Right atrium auricular region (tissue), 2 donors: Measurements from ENCODE around the gene CPT1B. TPM values are rescaled to one million over a fixed set of nuclear protein-coding genes. Genes with fewer than 3 reads are reported as not detected.
"Not testable (repeated sequence)": the region's sequence is repeated elsewhere in the genome, so short reads cannot be mapped to it uniquely, and the experiment has no call there.

ENCODE experiments used
- DNase-seq: peaks from one replicate; pipeline ENCODE4 v3.0.0-alpha.2; 2019; ENCODE audit warnings: low spot score
- H3K27ac ChIP-seq, 2 donors: fragments of 200-600 bp; sonication (generic); 1 replicate in 1 of 2; 2 replicates in 1 of 2; pipeline ENCODE4 v1.5.1; 2016 to 2019
- H3K27me3 ChIP-seq, 2 donors: fragments of 200-600 bp; sonication (generic); one replicate each; pipeline versions ENCODE4 v1.5.1 to v1.6.0; 2017 to 2019
- H3K36me3 ChIP-seq: fragments of 200-600 bp; sonication (generic); one replicate; pipeline ENCODE4 v1.5.1; 2016
- H3K4me1 ChIP-seq, 2 donors: fragments of 200-600 bp; sonication (generic); one replicate each; pipeline versions ENCODE4 v1.5.1 to v1.6.0; 2017 to 2019
- H3K4me3 ChIP-seq, 2 donors: fragments of 200-600 bp; sonication (generic); 1 replicate in 1 of 2; 2 replicates in 1 of 2; pipeline ENCODE4 v1.5.1; 2017 to 2019; ENCODE audit warnings: mild to moderate bottlenecking in 1 of 2, moderate library complexity in 1 of 2
- H3K9me3 ChIP-seq, 2 donors: fragments of 200-600 bp; sonication (generic); one replicate each; pipeline ENCODE4 v1.5.1; 2019
- CTCF ChIP-seq, 2 donors: fragments of 200-600 bp; sonication (generic); IDR thresholded peaks; one replicate each; pipeline ENCODE4 v1.5.1; 2019; ENCODE audit warnings: antibody characterized with exemption in 2 of 2
- total RNA-seq, 2 donors: library from RNA; depleted of rRNA; stranded (reverse); fragments of >200 nt; gene quantifications; one replicate each; pipeline ENCODE4 v1.1.0, GENCODE V29; 2016

Gene CPT1B
- total RNA-seq, 2 donors from 2014 or later = 184 to 281 TPM

- H3K4me1 ChIP-seq = peaks cover 0 to 53% of the 10 kb centered on the region in 2 donors
- no peaks in the 10 kb centered on the region for H3K27me3 ChIP-seq
- H3K9me3 ChIP-seq = no peaks in the 10 kb centered on the region
- H3K36me3 ChIP-seq = no peaks in the 10 kb centered on the region
- no peak overlapping the region for H3K27ac ChIP-seq
- no peak for TF ChIP-seq CTCF (IDR thresholded peaks at IDR 0.05)
- no peak for DNase-seq
- no peak overlapping the region for H3K4me3 ChIP-seq
Measured at GRCh38 chr22:50624347-50625130, 46.3 kb upstream of the CPT1B start.

- Histone ChIP-seq H3K36me3 (no peaks in the 10 kb centered on the region), H3K4me3 (no peak overlapping the region), H3K4me1 (peaks cover 0 to 44% of the 10 kb centered on the region in 2 donors), H3K9me3 (no peaks in the 10 kb centered on the region), H3K27me3 (no peaks in the 10 kb centered on the region), H3K27ac (no peak overlapping the region)
- DNase-seq = no peak
- no peak for TF ChIP-seq CTCF (IDR thresholded peaks at IDR 0.05)
Measured at GRCh38 chr22:50622723-50623327, 44.6 kb upstream of the CPT1B start.

- Histone ChIP-seq H3K36me3 (no peaks in the 10 kb centered on the region), H3K27ac (no peak overlapping the region), H3K27me3 (no peaks in the 10 kb centered on the region), H3K4me3 (no peak overlapping the region), H3K4me1 (peaks cover 0 to 39% of the 10 kb centered on the region in 2 donors), H3K9me3 (no peaks in the 10 kb centered on the region)
- TF ChIP-seq CTCF (IDR thresholded peaks at IDR 0.05) = peak in 1 of 2 donors; percentile 17
- no peak for DNase-seq
Measured at GRCh38 chr22:50621948-50622722, 43.9 kb upstream of the CPT1B start.

GRCh38 chr22:50621356-50621880, 43.2 kb upstream of the CPT1B start:
- Histone ChIP-seq H3K4me1 (peaks cover 0 to 32% of the 10 kb centered on the region in 2 donors), H3K27me3 (no peaks in the 10 kb centered on the region), H3K27ac (no peak overlapping the region), H3K9me3 (no peaks in the 10 kb centered on the region), H3K36me3 (no peaks in the 10 kb centered on the region), H3K4me3 (no peak overlapping the region)
- DNase-seq = no peak
- no peak for TF ChIP-seq CTCF (IDR thresholded peaks at IDR 0.05)

GRCh38 chr22:50620593-50621355, 42.5 kb upstream of the CPT1B start:
- peaks cover 0 to 29% of the 10 kb centered on the region in 2 donors for H3K4me1 ChIP-seq
- no peaks in the 10 kb centered on the region for H3K9me3 ChIP-seq
- H3K4me3 ChIP-seq = peak overlapping the region in 1 of 2 donors; percentile 38
- peak in 1 of 2 donors; percentile 87 for TF ChIP-seq CTCF (IDR thresholded peaks at IDR 0.05)
- DNase-seq = peak; percentile 72
- no peaks in the 10 kb centered on the region for H3K27me3 ChIP-seq
- H3K27ac ChIP-seq = no peak overlapping the region
- H3K36me3 ChIP-seq = no peaks in the 10 kb centered on the region

GRCh38 chr22:50614296-50614695, 36.1 kb upstream of the CPT1B start:
- not testable (repeated sequence) for H3K4me3 ChIP-seq, H3K4me1 ChIP-seq, H3K36me3 ChIP-seq, H3K9me3 ChIP-seq, H3K27me3 ChIP-seq, DNase-seq, H3K27ac ChIP-seq
